HG02840 (cell line): ENCODE results near the gene RTL10.

Experiments used
- ATAC-seq: cut with Tn5 transposase; IDR thresholded peaks from one replicate; pipeline ENCODE4 v1.9.1; 2021; ENCODE audit warnings: mild to moderate bottlenecking, moderate library complexity, moderate number of reproducible peaks; ENCODE audit not compliant: unreplicated experiment, low FRiP score

Gene RTL10

DNA sequence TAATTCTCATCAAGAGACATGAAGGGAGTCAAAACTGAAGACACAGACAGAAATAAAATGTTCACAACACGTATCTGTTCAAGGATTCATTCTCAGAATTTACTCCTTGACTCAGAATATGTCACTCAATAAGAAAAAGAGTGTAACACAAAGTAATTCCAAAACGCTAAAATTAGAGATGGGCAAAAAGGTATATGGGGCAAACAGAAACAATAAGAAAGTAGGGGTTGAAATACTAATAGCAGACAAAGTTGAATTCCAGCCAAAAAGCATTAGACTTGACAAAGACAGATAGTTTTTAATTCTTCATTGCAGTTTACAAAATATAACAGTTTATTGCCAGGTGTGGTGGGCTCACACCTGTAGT is 26.7 kb downstream of the RTL10 start:
- ATAC-seq, result no peak

DNA sequence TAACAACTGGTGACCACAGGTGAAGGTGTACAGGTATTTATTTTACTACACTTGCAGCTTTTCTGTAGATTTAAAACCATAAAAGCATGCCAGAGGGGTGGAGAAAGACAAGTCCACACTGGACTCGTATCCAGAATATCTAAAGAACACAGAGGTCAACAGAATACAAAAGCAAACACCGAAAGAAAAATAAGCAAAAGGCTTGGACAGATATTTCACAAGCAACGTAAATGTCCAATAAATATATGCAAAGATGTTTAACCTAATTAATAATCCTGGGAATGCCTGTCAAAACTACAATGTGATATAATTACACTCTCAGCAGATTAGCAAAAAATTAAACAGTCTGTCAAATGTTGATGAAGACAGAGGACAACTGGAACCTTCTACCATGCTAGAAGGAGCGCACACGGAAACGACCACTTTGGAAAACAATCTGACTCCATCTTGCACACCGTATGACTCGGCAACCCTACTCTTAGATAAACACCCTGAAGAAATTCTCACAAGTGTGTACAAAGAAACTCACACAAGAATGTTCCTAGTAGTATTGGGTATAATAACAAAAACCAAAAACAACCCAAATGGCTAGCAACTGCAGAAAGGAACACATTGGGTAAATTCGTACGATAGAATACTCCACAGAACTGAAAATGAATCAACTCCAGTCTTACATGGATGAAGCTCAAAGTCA is 27.2 kb downstream of the RTL10 start:
- no peak for ATAC-seq

DNA sequence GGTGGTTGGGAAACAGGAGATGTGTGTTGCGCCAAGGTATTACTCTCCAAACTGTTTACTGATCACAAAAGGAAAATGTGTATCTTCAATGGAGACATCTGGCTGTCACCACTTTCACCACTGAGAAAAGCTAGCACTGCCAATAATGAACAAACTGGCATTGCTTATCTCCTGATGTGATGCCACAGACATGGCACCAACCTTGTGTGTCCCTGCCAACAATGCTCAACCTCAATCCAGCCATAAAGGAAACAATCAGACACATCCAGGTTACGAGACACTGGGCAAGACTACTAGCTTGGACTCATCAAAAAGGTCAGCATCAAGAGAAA is 28.1 kb downstream of the RTL10 start:
- no peak for ATAC-seq

DNA sequence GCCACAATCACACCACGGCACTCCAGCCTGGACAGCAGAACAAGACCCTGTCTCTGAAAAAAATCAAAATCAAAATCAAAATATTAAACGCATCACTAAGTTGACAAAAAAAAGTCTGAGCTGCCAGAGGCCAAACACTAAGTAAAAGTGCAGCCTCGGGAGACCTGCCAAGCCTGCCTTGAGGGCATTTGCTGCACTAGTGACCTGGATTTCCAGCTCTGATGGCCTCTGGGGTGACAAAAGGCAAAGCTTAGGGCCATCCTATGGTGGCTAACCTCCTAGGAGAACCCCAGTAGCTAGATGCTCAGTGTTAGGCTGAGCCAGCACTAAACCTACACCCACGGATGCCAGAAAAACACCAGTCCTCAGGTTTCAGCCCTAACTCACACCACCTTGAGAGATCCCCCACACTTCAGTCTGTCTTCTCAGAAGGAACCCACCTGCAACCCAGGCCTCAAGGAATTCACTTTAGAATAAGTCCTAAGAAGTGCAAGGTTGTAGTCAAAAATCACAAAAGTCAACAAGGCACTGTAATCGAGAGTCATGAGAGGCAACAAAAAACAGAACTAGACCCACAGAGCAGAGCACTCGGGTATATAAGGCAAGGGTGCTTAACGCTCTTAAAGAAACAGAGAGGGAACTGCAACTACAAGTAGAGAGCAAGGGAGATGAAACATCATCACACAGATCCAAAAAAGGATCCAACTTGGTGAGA is 28.6 kb downstream of the RTL10 start:
- ATAC-seq, result no peak

DNA sequence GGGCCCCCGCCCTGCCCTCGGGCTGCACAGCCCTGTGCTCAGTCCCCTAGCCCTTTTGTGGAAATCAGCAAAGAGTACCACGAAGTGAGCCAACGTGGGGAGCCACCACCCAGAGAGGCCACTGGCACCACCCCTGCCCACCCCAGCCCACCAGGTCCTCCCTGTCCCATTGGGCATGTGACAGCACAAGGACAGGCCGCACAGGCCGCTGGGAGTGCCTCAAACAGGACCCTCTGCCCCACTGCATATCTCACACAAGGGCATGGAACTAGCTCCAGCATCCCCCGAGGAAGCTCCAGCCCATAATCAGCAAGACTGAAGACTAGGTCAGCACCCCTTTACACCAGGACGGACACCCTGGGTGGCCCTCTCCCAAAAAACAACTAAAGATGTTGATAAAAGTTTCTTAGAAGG is 29.7 kb downstream of the RTL10 start:
- no peak for ATAC-seq

DNA sequence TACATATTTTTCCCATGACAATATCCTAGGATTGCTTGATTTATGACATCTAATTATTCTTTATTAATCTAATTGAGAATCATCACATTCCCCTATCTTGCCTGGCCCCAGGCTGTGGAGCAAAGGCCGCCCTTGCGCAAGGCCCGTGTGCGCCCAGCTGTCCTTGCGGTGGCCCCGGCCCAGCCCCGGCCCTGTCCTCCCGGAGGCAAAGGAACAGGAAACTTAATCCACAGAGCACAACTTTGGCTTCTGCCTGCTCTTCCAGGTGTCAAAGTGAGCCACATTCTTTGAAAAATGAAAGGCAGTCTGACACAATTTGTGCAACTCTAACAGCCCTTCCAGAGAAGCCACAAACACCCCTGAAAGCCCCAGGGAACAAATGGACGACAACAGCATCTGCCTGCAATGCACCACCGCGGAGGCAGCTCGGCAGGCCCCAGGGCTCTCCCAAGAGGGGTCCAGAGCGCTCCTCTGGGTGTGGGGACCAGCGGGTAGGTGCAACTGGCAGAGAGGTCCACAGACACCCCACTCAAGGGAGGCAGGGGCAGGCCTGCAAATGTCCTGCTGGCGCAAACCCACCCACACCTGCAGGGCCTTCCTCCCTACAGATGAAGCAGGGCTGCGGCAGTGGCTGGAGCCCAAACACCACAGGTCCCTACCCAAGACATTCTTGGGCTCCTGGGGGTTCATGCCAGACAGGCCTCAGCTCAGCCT is 30.3 kb downstream of the RTL10 start:
- ATAC-seq, result no peak

DNA sequence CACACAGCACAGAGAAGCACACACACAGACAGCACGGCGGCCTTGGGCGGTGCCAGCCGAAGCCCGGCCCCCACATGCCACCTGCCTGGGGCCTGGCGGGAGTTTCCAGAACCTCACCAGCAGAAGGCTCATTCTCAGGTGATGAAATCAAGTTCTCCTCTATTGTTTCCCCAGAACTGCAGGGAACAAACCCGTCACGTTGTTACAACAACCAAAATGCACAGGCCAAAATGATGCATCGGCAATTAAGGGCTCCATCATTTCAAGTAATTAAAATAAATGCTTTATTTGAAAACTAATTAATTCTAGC is 30.8 kb downstream of the RTL10 start:
- ATAC-seq, result no peak

DNA sequence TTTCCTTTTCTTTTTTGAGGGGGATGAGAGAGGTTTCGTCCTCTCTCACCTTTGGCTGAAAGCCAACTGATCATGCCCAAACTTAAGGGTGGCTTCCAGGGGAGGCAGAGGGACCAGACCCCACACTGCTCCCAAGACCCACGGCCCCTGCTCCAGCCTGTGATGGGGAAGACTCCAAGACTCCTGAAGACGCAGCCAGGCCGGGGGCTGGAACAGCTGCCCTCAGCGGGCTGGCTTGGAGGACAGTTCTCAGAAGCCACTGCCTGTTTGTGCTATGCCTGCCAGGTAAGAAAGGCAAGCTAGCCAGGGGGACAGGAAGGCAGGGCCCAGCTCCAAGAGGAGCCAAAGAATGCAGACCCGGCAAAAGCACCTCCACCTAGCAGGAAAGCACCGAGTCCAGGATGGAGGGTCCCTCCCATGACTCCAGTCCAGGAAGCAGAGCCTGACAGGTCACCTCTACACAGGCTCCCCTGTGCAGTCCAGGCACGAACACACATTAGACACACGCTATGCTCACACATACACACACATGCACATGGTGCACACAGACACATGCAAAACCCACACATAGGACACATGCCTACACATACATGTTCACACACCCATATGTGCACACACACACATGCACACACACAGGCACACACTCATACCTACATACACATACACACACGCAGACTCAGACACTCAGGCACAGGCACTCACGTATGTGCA is 31.3 kb downstream of the RTL10 start:
- ATAC-seq, result no peak

DNA sequence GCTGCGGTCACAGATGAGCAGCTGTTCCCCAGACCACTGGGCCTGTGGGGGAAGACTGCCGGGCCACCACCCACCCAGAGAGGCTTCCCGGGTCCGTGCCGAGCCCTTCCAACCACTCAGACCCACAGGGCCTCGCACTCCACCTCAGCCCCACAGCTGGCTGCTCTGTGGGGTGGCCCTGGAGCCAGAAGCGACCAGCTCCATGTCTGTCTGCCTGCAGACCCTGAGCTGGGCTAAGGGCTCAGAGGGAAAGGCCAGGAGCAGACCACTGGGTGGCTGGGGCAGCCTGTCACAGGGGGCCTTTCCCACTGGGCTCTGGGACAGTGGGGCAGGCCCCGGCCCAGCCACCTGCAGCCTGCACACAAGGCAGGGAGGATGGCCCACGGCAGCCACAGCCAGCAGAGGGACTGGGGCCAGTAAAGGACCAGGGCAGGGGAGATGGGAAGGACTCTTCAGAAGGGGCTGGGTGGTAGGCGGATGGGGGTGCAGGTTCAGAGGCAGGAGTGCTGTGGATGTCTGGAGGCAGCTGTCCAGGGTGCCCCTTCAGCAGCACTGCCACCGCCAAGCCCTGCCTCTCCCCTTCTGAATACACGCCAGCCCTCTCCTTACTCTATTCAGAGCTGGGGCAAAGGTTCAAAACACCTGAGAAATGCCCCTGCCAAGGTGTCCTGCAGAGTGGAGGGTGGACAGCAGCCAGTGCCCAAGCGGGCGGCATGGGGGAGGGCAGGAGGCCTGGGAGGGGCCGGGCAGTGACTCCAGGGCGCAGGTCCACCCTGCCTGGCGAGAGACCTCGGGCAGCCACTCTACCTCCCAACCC is 32.2 kb downstream of the RTL10 start:
- no peak for ATAC-seq

DNA sequence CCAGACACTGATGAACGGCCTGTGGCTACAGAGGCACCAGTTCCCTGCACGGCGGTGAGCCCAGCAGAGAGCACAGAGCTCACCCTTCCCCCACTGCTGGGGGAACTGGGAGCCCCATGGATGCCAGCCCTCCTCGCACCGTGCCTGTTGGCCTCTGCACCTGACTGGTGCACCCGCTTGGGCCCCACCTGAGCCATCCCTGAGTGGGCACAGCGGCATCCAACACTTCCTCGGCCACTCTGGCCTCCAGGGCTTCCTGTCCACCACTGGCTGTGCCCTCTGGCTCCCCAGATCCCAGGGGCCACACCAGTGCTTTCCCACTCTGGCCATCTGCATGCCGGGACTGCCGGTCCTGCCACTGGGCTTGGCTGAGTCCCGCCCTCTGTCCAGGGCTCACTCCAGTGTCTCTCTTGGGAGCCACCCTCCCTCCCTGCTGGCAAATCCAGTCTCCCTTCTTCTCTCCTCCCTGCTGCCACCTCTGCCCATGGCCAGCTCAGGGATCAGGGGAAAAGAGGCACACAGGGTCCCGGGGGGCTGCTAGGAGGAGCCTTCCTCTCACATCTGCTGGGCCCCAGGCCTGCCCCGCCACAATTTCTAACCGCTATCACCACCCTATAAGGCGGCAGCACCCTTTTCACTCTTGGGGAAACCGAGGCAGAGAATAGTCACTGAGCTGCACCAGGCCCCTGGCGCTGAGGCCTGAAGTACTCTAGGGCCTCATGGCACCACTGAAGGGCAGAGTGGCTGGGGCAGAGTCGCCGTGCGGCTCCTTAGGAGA is 33.0 kb downstream of the RTL10 start:
- no peak for ATAC-seq

DNA sequence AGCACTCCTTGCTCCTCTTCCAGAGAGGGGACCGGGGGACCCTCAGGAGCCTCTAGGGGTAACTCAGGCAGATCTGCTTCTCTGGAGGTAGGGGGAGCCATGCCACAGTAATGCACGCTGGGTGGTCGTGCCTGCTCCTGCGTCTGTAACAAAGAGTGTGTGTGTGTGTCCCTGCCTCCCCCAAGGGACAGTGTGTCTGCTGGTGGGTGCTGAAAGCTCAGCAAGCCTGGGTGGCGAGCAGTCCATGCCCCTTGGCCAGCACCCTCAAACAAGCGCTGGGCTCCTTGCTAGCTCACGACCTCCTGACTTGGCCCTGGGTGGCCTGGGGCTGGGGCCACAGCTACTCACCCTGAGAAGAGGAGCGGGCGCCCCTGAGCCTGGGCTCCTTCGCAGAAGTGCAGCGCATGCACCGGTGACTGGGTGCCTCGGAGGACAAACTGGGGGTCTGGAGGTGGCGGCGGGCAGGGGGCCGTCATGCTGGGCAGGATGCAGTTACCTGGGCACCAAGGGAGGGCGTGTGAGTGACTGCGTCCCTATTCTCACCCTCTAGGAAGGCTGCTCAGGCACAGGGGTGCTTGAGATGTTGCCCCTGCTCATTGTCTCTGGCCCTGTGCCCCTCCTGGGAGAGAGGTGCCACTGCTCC is 33.7 kb downstream of the RTL10 start:
- no peak for ATAC-seq

DNA sequence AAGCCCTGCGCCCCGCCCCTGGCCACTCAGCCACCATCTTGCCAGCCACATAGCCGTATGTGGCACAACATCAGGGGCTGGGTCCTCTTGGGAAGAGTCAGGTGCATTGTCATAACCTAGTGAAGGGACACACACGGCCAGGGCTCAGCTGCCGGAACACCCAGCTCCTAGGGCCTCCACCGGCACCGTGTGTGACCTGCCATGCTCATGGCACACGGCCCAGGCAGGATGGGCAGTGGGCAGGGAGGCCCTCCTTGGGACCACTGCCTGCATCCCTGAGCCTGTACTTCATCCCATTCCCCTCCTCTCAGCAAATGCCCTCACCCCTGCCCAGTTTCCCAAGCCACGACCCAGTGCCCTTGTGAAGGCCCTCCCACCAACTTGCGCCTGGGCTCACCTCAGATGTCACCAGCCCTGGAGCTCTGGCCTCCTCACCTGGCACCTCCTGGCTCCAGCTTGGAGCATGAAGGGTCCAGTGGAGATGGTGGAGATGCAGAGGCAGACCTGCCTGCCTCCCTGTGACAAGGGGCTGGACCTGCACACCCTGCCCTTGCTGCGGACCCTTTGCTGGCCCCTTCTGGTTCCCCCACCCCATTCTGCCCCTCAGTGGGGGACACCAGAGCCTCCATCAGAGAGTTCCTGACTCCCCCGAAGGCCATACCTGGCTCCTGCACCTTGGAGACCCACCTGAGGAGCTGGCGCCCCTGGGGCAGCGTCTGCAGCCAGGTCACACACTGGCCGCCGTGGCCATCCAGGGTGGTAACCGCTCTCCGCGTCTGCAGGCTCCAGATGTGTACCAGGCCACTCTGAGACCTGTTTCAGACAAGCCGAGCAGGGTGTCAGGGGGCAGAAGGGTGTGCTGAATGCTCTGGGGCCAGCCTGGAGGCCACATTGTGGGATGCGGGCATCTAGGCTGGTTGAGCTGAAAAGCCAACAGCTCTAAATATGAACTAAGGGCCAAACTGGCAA is 34.5 kb downstream of the RTL10 start:
- no peak for ATAC-seq

DNA sequence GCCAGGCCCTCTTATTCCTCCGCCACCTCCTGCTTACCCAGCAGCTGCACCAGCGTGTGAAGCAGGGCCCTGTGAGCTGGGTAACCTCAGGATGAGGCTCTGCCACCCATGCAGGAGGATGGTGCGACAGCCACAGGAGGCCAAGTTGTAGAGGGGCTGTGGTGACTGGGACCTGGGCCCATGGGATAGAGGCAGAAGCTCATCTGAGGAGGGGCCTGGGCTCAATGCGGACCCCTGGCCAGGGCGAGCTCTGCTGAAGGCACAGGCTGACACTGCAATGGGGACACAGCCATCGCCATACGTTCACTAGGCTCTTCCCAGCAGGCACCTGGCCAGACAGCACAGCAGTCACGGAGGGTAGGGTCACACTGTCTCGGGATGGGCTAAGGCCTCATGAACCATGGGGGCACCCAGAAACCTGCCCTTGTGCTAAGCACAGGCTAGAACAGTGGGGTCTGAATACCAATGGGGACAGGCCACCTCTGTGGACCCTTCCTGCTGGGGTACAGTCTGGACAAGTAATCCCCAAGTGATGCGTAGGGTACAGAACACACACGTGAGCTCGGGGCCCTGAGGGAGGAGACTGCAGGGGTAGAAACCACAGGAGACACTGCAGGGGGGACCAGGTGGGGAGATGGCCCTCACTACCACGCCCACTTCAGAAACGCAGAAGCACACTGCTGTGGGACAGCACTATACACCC is 35.3 kb downstream of the RTL10 start:
- no peak for ATAC-seq

DNA sequence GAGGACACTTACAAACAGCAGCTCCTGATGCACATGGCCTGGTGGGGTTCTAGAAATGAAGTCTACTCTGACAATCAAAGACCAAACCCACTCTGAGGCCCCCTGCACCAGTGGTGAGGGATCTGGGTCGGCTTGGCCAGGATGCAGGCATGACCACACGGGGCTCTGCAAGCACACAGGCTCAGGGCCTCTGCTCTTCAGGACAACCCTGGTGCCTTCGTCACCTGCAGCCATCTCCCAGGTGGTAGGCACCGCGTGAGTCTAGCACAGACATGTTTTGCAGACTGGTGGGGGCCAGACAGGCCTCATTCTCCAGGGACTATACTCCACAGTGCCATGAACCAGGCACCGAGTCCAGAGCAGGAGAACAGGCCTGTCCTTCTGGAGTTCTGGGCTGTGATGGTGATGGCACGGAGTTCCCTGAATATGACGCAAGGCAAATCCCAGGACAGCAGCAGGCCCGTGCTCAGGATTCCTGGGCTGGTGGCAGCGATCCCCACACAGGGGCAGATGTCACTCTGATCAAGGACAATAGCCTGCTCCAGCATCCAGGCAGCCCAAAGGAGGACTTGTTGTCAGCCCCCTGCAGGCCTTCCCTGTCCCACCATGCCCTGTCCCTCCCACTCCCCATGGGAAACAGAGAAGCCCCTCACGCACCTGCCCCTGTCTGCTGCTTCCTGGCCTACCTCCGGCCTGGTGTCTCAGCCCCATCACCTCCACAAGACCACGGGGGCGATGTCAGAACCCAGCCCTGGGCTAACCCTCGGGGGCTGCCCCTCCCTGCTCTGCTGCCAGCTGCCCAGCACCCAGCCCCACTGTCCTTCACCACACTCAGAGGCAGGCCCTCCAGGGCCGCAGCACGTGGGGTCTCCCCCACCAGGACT is 36.1 kb downstream of the RTL10 start:
- ATAC-seq, result no peak

DNA sequence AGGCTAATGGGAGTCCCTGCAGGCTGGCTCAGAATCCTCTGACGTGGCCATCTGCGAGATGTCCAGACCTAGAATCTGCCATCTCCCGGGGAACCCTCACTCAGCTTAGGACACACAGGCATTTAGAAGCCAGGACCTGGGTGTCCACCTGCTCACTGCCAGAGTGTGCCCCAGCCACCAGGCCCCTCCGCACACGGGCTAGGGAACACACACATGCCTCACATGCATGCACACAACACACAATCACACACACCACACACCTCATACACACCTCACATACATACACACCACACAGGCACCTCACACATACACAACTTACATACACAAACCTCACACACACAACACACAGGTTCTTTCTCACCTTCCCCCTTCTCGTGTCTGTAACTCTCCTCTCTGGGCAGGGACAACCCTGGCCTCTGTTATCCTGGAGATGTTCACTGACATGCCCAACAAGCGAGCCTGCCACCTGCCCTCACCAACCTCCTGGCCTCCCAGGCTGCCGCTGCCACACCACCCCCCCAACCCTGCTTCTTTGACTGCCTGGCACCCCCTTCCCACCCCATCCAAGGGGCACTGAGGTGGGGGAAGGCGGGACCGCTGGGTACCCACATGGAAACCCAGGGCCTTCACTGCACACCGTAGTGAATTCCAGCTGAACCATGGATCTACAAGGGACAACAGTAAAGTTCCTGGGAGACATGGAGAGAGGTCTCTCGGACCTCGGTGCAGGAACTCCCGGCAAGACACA is 38.1 kb downstream of the RTL10 start:
- ATAC-seq, result no peak

DNA sequence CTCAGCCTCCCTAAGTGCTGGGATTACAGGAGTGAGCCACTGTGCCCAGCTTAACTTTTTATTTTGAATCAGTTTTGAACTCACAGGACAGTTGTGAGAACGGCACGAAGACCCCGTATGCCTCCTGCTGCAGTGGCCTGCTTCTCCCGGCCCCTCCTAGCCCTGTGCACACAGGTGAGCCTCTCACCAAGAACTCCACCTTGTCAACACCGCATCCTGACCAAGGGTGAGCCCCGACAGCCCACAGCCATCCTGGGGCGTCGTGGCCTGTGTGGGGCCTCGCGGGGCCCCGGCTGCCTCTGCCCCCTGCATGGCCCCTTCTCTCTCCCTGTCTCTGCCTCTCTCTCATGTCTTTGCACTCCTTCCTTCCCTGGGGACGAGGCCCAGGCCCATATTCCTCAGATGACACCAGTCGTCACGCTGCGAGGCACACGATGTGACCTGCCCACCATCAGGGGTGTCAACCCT is 38.8 kb downstream of the RTL10 start:
- ATAC-seq, result no peak
